DLD1 (cell line): ENCODE data around the gene RXRA.
"Not testable (repeated sequence)": the region's sequence is repeated elsewhere in the genome, so short reads cannot be mapped to it uniquely, and the experiment has no call there.

ENCODE experiments used
- in situ Hi-C: cut with HindIII; loops from 2 replicates; pipeline ENCODE4 v1.10.0; 2017; ENCODE audit warnings: low sequenced_read_pairs

RXRA gene

DNA sequence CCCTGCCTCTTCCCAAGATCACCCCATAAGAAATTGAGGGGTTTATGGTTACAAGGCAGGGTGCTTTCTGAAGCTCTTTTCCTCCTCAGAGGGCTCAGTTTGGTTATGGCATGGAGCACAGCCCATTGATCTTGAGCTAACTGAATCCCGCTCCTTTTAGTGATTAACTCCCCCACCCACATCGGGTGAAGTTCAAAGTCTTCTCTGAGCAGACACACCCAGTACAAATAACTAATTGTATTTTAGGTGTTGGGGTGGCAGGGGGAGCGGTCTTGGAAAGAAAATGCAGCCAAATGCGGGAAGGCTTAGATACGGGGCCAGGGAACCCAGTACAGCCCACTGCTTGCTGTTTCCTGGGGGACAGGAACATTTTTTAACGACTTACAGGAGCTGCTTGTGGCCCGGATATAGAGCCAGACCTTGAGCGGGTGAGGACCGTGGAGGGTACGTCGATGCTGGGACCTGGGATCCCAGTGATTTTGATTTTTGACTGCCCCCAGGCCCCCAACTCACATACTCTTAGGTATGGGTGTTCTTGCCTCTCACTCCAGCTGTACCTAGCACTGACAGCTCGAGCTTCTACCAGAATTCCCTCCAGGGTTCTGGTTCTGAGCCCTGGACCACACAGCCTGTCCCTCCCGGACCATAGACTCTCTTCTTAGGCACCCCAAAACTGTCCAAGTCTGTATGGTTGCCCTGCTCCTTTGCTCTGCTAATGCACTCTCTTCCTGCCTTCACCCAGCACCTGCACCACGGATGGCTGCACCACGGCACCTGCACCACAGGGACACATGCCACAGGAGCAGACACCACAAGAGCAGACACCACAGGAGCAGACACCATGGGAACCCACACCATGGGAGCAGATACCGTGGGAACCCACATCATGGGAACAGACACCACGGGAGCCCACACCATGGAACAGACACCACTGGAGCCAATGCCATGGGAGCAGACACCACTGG lies 18.3 kb upstream of the RXRA start:
- in situ Hi-C loops = no loop called here

GRCh38 chr9:134308639-134309220 lies 17.5 kb upstream of the RXRA start:
- in situ Hi-C loops = not testable (repeated sequence)

- in situ Hi-C loops = no loop called here
Measured at GRCh38 chr9:134313470-134313869, 12.8 kb upstream of the RXRA start.

DNA sequence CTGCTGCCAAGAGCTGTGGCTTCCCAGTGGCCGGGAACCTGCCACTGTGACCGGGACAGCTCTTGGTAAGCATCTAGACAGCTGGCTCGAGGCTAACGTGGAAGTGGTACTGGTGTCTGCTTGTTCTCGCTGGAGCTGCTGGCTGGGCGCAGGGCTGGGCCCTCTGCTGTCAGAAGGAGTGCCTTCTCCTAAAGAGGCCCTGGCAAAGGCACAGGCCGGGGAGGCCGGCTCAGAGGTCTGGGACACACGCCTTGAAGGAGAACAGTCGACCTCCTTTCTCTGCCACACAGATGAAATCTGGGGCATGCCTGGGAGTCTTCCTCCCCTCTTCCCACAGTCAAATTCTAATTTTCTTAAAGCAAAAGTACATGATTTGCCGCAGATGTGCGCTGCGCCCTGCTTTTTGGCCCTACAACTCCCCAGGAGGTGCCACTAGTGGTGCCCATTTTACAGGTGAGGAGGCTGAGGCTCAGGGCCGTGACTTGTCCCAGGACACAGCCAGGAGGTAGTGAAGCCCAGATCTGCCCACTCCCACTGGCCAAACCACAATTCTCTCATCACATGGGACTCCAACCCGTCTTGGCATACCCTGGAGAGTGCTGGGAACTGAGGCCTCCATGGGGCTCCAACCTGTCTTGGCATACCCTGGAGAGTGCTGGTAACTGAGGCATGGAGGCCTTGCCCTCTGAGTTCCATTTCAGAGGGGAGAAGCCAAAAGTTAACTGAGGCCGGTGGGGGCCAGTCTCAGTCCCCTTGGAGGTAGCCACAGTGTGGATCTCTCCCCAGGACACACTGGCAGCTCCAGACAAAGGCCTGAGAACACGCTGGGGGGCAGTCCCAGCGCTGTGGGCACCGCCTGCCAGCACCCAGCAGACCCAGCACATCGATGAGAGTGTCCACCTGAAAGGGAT lies 12.0 kb upstream of the RXRA start:
- in situ Hi-C loops = no loop called here

DNA sequence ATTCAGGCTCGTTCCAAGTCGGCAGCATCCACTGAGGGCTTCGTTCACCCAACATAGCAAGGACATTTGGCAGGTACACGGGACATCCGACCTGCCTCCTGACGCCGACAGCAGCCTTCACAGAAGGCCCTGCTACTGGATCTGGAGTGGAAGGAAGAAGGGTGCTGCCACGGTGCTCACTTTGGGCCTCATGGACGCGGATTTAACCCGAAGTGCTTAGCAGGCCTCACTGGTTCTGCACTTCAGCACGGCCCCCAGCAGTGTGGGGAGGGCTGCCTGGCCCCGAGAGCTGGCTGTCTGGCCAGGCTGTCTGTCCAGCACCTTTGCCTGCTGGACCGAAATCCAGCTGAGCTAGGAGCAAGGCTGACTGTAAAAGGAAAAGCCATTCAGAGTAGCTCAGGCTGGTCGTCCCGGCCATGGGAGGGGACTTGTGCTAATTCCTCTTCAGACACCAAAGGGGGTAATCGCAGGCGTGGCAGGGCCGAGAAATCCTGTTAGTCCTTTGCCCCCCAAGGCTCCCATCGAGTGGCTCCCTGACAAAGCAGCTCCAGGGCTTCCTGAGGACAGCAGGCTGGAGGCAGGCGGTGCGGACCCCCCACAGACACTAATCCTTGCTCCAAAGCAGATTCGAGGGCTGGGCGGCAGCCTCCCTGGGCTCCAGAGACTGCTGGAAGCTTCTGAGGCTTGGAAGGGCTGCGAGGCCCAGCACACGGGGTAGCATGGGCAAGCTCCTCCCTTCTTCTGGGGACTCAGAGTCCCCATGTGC lies 11.1 kb upstream of the RXRA start:
- in situ Hi-C loops = no loop called here

- in situ Hi-C loops = no loop called here
Measured at GRCh38 chr9:134315716-134316448, 10.4 kb upstream of the RXRA start.

- in situ Hi-C loops = no loop called here
Measured at GRCh38 chr9:134316449-134317160, 9.7 kb upstream of the RXRA start.

- in situ Hi-C loops = no loop called here
Measured at GRCh38 chr9:134317400-134317789, 8.9 kb upstream of the RXRA start.

DNA sequence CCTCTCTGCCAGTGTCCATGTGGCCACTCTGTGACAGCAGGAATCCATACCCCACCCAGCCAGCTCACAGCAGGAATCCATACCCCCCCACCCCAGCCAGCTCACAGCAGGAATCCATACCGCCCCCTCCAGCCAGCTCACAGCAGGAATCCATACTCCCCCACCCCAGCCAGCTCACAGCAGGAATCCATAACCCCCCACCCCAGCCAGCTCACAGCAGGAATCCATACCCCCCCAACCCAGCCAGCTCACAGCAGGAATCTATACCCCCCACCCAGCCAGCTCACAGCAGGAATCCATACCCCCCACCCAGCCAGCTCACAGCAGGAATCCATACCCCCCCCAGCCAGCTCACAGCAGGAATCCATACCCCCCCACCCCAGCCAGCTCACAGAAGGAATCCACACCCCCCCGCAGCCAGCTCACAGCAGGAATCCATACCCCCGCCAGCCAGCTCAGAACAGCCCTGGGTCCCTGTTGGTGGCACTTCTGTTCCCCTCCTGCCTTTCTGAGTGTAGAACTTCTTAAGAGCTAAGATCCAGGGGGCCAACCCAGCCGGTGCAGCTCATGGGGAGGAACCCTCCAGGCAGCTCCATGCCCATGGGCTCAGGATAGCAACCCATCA lies 8.4 kb upstream of the RXRA start:
- in situ Hi-C loops = no loop called here

DNA sequence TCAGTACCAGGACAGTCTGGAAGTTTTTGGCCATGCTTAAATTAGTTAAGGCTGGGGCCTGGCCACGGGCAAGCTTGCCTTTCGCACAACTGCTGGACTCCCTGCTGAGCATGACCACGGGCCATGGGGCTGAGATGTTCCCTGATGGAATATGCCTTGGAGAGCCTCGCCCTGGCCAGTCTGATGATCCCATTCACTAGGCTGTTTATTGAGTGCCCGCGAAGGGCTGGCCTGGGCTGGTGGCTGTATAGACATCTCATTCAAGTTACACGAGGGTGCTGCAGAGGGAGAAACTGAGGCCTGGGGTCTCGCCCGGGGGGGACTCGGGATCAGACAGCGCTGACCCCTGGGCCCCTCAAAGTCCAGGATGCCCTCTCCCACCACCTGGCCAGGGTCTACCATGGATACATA lies 7.8 kb upstream of the RXRA start:
- in situ Hi-C loops = no loop called here

DNA sequence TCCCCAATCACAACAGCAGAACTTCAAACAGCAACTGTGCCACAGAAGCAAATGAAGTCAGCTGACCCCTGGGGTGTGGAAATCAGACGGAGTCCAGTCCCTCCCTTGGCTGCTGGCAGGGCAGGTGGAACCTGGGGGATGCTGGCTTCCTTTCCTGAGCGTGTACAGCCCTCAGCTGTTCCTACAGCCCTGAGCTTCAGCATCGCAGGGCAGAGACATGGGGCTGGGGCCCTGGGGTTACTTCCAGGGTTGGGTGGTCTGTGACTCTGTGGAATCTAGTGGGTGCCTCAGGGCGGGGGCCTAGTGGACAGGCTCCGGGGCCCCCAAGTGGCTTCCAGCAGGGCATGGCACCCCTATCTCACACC lies 7.3 kb upstream of the RXRA start:
- in situ Hi-C loops = no loop called here

DNA sequence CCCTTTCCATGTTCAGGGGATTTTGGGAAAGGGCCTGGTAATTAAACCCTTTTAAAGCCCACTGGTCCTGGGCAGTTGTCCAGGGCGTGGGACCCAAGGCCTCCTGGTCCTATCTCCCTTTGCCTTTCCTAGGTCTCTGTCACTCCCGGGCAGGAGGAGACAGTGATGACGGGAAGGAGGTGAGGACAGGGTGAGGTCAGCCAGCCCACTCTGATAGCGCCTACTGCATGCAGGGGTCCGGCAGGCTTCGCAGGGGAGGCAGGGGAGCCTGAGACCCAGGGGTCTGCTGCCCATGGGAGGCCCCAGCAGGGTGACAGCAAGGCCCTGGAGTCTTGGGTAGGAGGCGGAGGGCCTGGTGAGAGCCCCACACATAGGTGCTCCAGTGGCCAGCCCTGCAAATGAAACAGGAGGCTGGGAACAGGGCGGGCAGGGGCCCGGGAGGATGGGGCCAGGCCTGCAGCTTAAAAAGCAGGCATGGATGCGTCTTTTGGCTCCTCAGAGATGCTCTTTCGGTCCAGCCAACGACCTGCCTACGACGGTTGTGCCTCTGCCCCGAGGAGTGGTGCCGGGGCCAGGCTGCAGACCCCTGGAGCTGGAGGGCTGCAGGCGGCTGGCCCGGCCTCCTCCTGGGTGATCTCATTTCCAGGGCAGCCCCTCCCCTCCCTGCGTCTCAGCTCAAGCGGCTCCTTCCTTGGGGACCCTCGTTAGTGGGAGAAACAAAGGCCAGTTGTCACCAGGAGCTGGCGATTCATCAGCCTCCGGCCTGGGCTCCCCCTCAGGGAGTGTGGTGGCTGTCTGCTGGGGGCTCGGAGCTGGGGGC lies 6.7 kb upstream of the RXRA start:
- in situ Hi-C loops = loop anchor here (10.0 kb wide), 1 partner anchor 125 kb away; no protein-coding TSS in a partner anchor

DNA sequence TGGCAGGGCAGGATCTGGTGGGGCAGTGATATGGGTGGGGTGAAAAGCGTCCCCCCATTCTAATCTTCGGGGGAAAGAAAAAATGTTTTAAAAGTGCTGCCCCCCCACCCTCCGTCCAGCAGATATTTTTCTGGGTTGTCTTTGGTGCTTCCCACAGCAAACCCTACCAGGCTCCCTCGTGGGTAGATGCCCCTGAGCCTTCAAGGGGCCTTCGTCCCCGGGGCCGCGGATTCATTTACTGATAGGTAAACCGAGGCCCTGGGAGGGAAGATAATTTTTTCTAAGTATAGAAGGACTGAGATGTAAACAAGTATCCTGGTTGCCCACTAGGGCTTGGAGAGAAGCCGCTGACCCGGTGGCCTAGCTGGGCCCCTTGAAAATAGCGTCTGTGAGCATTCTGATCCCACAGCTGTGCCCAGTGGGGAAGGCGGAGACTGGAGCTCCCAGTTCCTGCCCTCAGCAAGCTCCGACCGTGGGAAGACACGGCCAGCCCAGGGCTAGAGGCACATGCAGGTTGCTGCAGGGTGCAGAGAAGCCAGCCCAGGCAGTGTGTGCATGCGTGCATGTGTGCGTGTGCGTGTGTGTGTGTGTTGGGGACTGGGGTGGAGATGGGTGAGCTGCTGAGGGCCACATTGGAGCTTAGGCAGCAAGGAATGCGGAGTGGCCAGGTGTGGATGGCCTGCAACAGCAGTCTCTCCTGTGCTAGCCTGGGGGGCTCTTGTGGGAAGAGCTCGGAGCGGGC lies 6.0 kb upstream of the RXRA start:
- in situ Hi-C loops = loop anchor here (10.0 kb wide), 1 partner anchor 125 kb away; no protein-coding TSS in a partner anchor

DNA sequence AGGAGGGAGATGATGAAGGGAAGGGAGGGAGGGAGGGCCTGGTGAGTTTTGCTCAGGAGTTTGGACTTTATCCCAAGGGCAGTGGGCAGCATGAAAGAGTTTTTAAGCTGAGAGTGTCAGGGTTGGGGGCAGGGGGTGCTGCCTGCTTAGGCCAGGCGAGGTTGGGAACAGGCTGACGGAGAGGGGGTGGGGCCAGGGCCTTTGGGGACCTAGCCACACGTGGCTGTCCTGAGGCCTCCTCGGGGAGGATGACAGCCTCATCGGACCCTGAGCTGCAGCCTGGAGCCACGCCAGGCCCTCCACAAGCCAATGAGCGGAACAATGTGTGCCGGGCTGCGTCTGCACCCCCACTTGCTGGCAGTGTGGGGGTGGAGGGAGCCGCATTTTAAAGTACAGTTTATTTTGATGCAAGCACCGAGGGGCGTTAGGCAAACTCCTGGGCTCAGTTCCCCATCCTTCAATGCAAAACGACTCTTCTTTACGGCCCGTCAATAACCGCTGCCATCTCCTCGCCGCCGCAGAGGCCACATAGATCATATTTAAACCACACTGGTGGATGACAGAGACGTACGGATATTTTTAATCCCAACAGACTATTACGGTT lies 5.3 kb upstream of the RXRA start:
- in situ Hi-C loops = loop anchor here (10.0 kb wide), 1 partner anchor 124 kb away; no protein-coding TSS in a partner anchor

DNA sequence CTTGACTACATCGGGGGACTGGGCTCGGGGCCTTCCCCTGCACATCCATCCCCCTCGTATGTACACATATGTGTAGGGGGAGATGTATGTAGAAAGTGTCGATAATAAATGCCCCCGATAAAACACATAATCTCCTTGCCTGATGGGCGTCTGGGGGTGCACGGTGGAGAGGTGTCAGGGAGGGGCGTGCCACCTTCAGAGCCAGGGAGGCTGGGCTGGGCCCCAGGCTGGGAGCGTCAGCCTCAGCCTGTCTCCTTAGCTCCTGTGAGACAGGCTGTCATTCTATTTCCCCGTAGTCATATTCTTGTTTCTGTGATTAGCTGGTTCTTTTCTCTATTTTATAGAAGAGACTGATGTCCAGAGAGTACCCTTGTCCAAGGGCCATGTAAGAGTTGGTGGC lies 4.7 kb upstream of the RXRA start:
- in situ Hi-C loops = loop anchor here (10.0 kb wide), 1 partner anchor 123 kb away; no protein-coding TSS in a partner anchor

GRCh38 chr9:134321946-134322741 lies 4.1 kb upstream of the RXRA start:
- in situ Hi-C loops = loop anchor here (10.0 kb wide), 1 partner anchor 123 kb away; no protein-coding TSS in a partner anchor
